ENCODE measurements around the gene RSBN1L.
A peak's percentile ranks its signal among the peaks of the same experiment; 100 is the strongest.
"Not testable (repeated sequence)": the region's sequence is repeated elsewhere in the genome, so short reads cannot be mapped to it uniquely, and the experiment has no call there.

The RSBN1L gene

GRCh38 chr7:77707504-77707992 lies 11.3 kb downstream of the RSBN1L start:
- Histone ChIP-seq H3K4me3 (no peak overlapping the region), H3K27ac (no peak overlapping the region), H3K9ac (ENCODE audit: insufficient read length) (no peak overlapping the region), H3K36me3 (ENCODE audit: insufficient read depth, low read length) (peaks cover 45% of the 10 kb centered on the region), H3K9me3 (ENCODE audit: low read depth, low read length) (no peaks in the 10 kb centered on the region)
- no peak for TF ChIP-seq POLR2AphosphoS5 (IDR thresholded peaks at IDR 0.05; ENCODE audit: borderline replicate concordance, low read depth, low read length)
- TF ChIP-seq EZH2 (IDR thresholded peaks at IDR 0.05): no peak
- no peak for TF ChIP-seq FOXP2 (optimal IDR thresholded peaks at IDR 0.05; ENCODE audit: control extremely low read depth, extremely low read length, insufficient read depth)
- no peak for DNase-seq (ENCODE audit: low read depth, low spot score)

DNA sequence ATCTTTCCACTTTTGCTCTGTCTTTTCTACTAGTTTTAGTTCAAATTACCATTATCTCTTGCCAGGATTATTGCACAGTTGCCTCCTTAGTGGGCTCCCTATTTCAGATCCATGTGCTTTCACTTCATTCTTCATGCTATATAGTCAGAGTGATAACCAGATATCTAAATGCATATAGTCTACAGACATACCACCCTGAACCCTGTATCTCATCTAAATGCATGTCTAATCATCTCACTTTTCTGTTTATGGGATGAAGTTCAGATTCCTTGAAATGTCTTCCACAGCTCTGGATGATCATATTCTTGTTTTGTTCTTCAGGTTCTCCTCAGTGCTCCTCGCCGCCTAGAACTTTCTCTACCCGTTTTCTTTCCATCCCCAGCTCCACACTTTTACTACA lies 13.8 kb downstream of the RSBN1L start:
- H3K27ac ChIP-seq: no peak overlapping the region
- TF ChIP-seq FOXP2 (optimal IDR thresholded peaks at IDR 0.05; ENCODE audit: control extremely low read depth, extremely low read length, insufficient read depth): no peak
- TF ChIP-seq EZH2 (IDR thresholded peaks at IDR 0.05): no peak
- TF ChIP-seq POLR2AphosphoS5 (IDR thresholded peaks at IDR 0.05; ENCODE audit: borderline replicate concordance, low read depth, low read length): no peak
- H3K9me3 ChIP-seq (ENCODE audit: low read depth, low read length): no peaks in the 10 kb centered on the region
- H3K9ac ChIP-seq (ENCODE audit: insufficient read length): no peak overlapping the region
- DNase-seq (ENCODE audit: low read depth, low spot score): no peak
- peaks cover 45% of the 10 kb centered on the region for H3K36me3 ChIP-seq (ENCODE audit: insufficient read depth, low read length)
- H3K4me3 ChIP-seq: no peak overlapping the region

DNA sequence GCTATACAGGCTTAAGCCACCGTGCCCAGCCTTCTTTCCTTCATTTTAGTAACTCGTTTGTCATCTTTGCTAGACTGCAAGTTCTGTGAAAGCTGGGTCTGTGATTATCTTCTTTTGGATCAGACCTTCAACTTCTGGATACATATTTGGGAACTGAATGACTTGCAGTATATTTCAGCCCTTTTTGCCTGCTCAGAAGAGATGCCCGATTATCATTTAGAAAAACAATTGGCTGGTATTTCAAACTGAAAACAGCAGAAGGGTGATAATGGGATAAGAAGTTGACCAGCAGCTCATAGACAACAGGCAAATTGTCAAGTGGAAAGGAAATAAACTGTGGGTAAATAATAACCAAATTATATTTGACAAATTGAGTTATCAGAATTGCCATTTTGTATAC lies 14.6 kb downstream of the RSBN1L start:
- Histone ChIP-seq H3K9ac (ENCODE audit: insufficient read length) (no peak overlapping the region), H3K4me3 (no peak overlapping the region), H3K36me3 (ENCODE audit: insufficient read depth, low read length) (peaks cover 41% of the 10 kb centered on the region), H3K27ac (no peak overlapping the region), H3K9me3 (ENCODE audit: low read depth, low read length) (no peaks in the 10 kb centered on the region)
- DNase-seq (ENCODE audit: low read depth, low spot score): no peak
- TF ChIP-seq FOXP2 (optimal IDR thresholded peaks at IDR 0.05; ENCODE audit: control extremely low read depth, extremely low read length, insufficient read depth): no peak
- no peak for TF ChIP-seq POLR2AphosphoS5 (IDR thresholded peaks at IDR 0.05; ENCODE audit: borderline replicate concordance, low read depth, low read length)
- TF ChIP-seq EZH2 (IDR thresholded peaks at IDR 0.05): no peak

GRCh38 chr7:77714195-77714594 lies 17.9 kb downstream of the RSBN1L start:
- no peaks in the 10 kb centered on the region for H3K9me3 ChIP-seq (ENCODE audit: low read depth, low read length)
- 0 out of 2 replicates have a peak overlapping the region, but pooled peaks have one; percentile 25 for H3K27ac ChIP-seq
- no peak overlapping the region for H3K9ac ChIP-seq (ENCODE audit: insufficient read length)
- H3K4me3 ChIP-seq: no peak overlapping the region
- DNase-seq (ENCODE audit: low read depth, low spot score): no peak
- TF ChIP-seq FOXP2 (optimal IDR thresholded peaks at IDR 0.05; ENCODE audit: control extremely low read depth, extremely low read length, insufficient read depth): no peak
- TF ChIP-seq POLR2AphosphoS5 (IDR thresholded peaks at IDR 0.05; ENCODE audit: borderline replicate concordance, low read depth, low read length): no peak
- no peak for TF ChIP-seq EZH2 (IDR thresholded peaks at IDR 0.05)
- peaks cover 32% of the 10 kb centered on the region for H3K36me3 ChIP-seq (ENCODE audit: insufficient read depth, low read length)

DNA sequence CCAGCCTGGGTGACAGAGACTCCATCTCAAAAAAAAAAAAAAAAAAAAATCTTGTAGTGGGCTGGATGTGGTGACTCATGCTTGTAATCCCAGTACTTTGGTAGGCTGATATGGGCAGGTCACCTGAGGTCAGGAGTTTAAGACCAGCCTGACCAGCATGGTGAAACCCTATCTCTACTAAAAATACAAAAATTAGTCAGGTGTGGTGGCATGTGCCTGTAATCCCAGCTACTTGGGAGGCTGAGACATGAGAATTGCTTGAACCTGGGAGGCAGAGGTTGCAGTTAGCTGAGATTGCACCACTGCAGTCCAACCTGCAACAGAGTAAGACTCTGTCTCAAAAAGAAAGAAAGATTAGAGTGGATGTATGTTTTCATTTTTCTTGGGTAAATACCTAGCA lies 18.7 kb downstream of the RSBN1L start:
- H3K27ac ChIP-seq; H3K4me3 ChIP-seq; H3K9me3 ChIP-seq (ENCODE audit: low read depth, low read length); DNase-seq (ENCODE audit: low read depth, low spot score); H3K9ac ChIP-seq (ENCODE audit: insufficient read length): not testable (repeated sequence)
- H3K36me3 ChIP-seq (ENCODE audit: insufficient read depth, low read length): peaks cover 27% of the 10 kb centered on the region

GRCh38 chr7:77716804-77717203 lies 20.5 kb downstream of the RSBN1L start:
- TF ChIP-seq EZH2 (IDR thresholded peaks at IDR 0.05) (no peak), POLR2AphosphoS5 (IDR thresholded peaks at IDR 0.05; ENCODE audit: borderline replicate concordance, low read depth, low read length) (no peak), FOXP2 (optimal IDR thresholded peaks at IDR 0.05; ENCODE audit: control extremely low read depth, extremely low read length, insufficient read depth) (no peak)
- H3K36me3 ChIP-seq (ENCODE audit: insufficient read depth, low read length): peaks cover 11% of the 10 kb centered on the region
- H3K27ac ChIP-seq: no peak overlapping the region
- H3K9ac ChIP-seq (ENCODE audit: insufficient read length): no peak overlapping the region
- no peaks in the 10 kb centered on the region for H3K9me3 ChIP-seq (ENCODE audit: low read depth, low read length)
- no peak overlapping the region for H3K4me3 ChIP-seq
- DNase-seq (ENCODE audit: low read depth, low spot score): no peak

GRCh38 chr7:77717566-77717965 lies 21.3 kb downstream of the RSBN1L start:
- peaks cover 11% of the 10 kb centered on the region for H3K36me3 ChIP-seq (ENCODE audit: insufficient read depth, low read length)

GRCh38 chr7:77727527-77727926 lies 31.3 kb downstream of the RSBN1L start:
- H3K27ac ChIP-seq: peak overlapping the region; percentile 98
- no peak for DNase-seq (ENCODE audit: low read depth, low spot score)
- H3K9ac ChIP-seq (ENCODE audit: insufficient read length): peak overlapping the region; percentile 46
- H3K4me3 ChIP-seq: peak overlapping the region; percentile 77
- no peaks in the 10 kb centered on the region for H3K36me3 ChIP-seq (ENCODE audit: insufficient read depth, low read length)
- no peak for TF ChIP-seq FOXP2 (optimal IDR thresholded peaks at IDR 0.05; ENCODE audit: control extremely low read depth, extremely low read length, insufficient read depth)
- TF ChIP-seq EZH2 (IDR thresholded peaks at IDR 0.05): no peak
- no peak for TF ChIP-seq POLR2AphosphoS5 (IDR thresholded peaks at IDR 0.05; ENCODE audit: borderline replicate concordance, low read depth, low read length)
- H3K9me3 ChIP-seq (ENCODE audit: low read depth, low read length): no peaks in the 10 kb centered on the region

More at GRCh38 chr7:77717566-77717965, 21.3 kb downstream of the RSBN1L start:
- not testable (repeated sequence) for DNase-seq (ENCODE audit: low read depth, low spot score); H3K4me3 ChIP-seq; H3K9me3 ChIP-seq (ENCODE audit: low read depth, low read length); H3K9ac ChIP-seq (ENCODE audit: insufficient read length); H3K27ac ChIP-seq

- Histone ChIP-seq H3K36me3 (ENCODE audit: insufficient read depth, low read length) (no peaks in the 10 kb centered on the region), H3K9ac (ENCODE audit: insufficient read length) (peak overlapping the region; percentile 68), H3K27ac (peak overlapping the region; percentile 98), H3K4me3 (peak overlapping the region; percentile 77), H3K9me3 (ENCODE audit: low read depth, low read length) (no peaks in the 10 kb centered on the region)
- peak; percentile 99 for TF ChIP-seq FOXP2 (optimal IDR thresholded peaks at IDR 0.05; ENCODE audit: control extremely low read depth, extremely low read length, insufficient read depth)
- TF ChIP-seq EZH2 (IDR thresholded peaks at IDR 0.05): no peak
- TF ChIP-seq POLR2AphosphoS5 (IDR thresholded peaks at IDR 0.05; ENCODE audit: borderline replicate concordance, low read depth, low read length): peak; percentile 16; the same call in 1 of the 2 replicates
- peak; percentile 96 for DNase-seq (ENCODE audit: low read depth, low spot score)
These were observed 31.9 kb downstream of the RSBN1L start for GRCh38 chr7:77727936-77728701.

Measured in SK-N-MC (cell line).